ENCODE data around the gene PHF21A.

DNA sequence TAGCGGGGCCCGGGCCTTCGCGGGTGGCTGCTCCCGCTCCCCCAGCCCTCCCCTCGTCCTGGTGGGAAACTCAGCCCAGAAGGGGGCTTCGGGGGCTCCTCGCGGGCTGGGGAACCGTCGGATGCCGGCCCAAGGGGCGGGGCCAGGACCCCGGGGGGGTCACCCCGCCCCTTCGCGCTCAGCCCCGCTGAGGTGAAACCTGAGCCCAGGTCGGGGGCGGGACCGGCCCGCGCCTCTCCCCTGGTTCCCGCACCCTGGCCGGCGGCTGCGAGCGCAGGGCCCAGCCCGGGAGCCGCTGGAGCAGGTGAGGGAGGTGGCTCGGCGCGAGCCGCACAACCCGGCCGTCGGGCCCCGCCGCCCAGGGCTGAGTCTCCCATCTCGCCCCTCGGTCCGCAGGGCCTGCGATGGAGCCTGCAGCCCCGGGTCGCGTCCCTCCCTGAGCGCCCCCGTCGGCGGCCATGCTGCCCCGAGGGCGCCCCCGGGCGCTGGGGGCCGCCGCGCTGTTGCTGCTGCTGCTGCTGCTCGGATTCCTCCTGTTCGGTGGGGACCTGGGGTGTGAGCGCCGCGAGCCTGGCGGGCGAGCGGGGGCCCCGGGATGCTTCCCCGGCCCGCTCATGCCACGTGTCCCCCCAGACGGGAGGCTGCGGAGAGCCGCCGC lies 198.7 kb downstream of the PHF21A start, which contains the start of gene LARGE2:
- TF ChIP-seq, protein P1, sequence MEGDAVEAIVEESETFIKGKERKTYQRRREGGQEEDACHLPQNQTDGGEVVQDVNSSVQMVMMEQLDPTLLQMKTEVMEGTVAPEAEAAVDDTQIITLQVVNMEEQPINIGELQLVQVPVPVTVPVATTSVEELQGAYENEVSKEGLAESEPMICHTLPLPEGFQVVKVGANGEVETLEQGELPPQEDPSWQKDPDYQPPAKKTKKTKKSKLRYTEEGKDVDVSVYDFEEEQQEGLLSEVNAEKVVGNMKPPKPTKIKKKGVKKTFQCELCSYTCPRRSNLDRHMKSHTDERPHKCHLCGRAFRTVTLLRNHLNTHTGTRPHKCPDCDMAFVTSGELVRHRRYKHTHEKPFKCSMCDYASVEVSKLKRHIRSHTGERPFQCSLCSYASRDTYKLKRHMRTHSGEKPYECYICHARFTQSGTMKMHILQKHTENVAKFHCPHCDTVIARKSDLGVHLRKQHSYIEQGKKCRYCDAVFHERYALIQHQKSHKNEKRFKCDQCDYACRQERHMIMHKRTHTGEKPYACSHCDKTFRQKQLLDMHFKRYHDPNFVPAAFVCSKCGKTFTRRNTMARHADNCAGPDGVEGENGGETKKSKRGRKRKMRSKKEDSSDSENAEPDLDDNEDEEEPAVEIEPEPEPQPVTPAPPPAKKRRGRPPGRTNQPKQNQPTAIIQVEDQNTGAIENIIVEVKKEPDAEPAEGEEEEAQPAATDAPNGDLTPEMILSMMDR (conservative IDR thresholded peaks at IDR 0.05; ENCODE audit: low read length): no peak
- no peak for TF ChIP-seq EZH2phosphoT487 (IDR thresholded peaks at IDR 0.05; ENCODE audit: borderline replicate concordance)
